PC-3 (cell line): Measurements from ENCODE around the gene EPG5. TPM values are rescaled to one million over a fixed set of nuclear protein-coding genes. Genes with fewer than 3 reads are reported as not detected.

Experiments
- ATAC-seq: fragments of 200-7000 bp; cut with Tn5 transposase; 2 replicates; pipeline ENCODE4 v1.9.1; 2020; ENCODE audit warnings: mild to moderate bottlenecking, moderate library complexity
- BruUV-seq: library from RNA; stranded (reverse); fragments of 400-500 nt; replicated peaks from 2 replicates; lab custom pipeline; 2021; lab: Mats Ljungman, UMichigan
- CTCF ChIA-PET: fragments of 300-600 bp; sonication (Branson Sonifier 250); formaldehyde crosslinking; loops from one replicate; lab custom pipeline; 2022; ENCODE audit warnings: antibody characterized with exemption; lab: Charles Lee
- POLR2A ChIA-PET: fragments of 300-600 bp; sonication (Branson Sonifier 250); formaldehyde crosslinking; loops from one replicate; lab custom pipeline; 2022; ENCODE audit warnings: antibody characterized with exemption; ENCODE audit not compliant: unreplicated experiment; lab: Charles Lee
- DNase-seq: peaks from one replicate; pipeline ENCODE4 v3.0.0-alpha.2; 2015
- H2AFZ ChIP-seq: fragments of 300-600 bp; sonication (generic); 2 replicates; pipeline ENCODE4 v1.6.0; 2016; ENCODE audit warnings: antibody characterized with exemption, low read length
- H3F3A ChIP-seq: fragments of 300-600 bp; sonication (generic); one replicate; pipeline ENCODE4 v1.6.0; 2017; ENCODE audit warnings: antibody characterized with exemption, low read length, control low read depth, mild to moderate bottlenecking; ENCODE audit not compliant: unreplicated experiment
- H3K27ac ChIP-seq: fragments of 300-600 bp; sonication (generic); 2 replicates; pipeline ENCODE4 v1.5.1; 2016; ENCODE audit warnings: mild to moderate bottlenecking, low read length
- H3K27me3 ChIP-seq: fragments of 300-600 bp; sonication (generic); 2 replicates; pipeline ENCODE4 v1.6.1; 2016; ENCODE audit warnings: low read length, mixed read lengths
- H3K36me3 ChIP-seq: fragments of 300-600 bp; sonication (generic); 2 replicates; pipeline ENCODE4 v1.6.1; 2016; ENCODE audit warnings: low read depth, mixed run types, low read length, mixed read lengths
- H3K4me1 ChIP-seq: fragments of 300-600 bp; sonication (generic); 2 replicates; pipeline ENCODE4 v1.5.1; 2016; ENCODE audit warnings: low read length; ENCODE audit not compliant: insufficient read depth
- H3K4me2 ChIP-seq: fragments of 300-600 bp; sonication (generic); 2 replicates; pipeline ENCODE4 v1.6.0; 2016; ENCODE audit warnings: low read length
- H3K4me3 ChIP-seq: fragments of 300-600 bp; sonication (generic); 2 replicates; pipeline ENCODE4 v1.5.1; 2016; ENCODE audit warnings: mild to moderate bottlenecking, low read length, mixed read lengths
- H3K79me2 ChIP-seq: fragments of 300-600 bp; sonication (generic); 2 replicates; pipeline ENCODE4 v1.6.1; 2017; ENCODE audit warnings: low read length, mixed read lengths
- H3K9ac ChIP-seq: fragments of 300-600 bp; sonication (generic); 2 replicates; pipeline ENCODE4 v1.6.0; 2016; ENCODE audit warnings: mild to moderate bottlenecking, low read length
- H3K9me2 ChIP-seq: fragments of 300-600 bp; sonication (generic); replicated peaks from 2 replicates; pipeline ENCODE4 v1.6.1; 2016; ENCODE audit warnings: mixed run types, low read length, mixed read lengths
- H3K9me3 ChIP-seq: fragments of 300-600 bp; sonication (generic); 2 replicates; pipeline ENCODE4 v1.6.1; 2016; ENCODE audit warnings: low read length, mixed read lengths
- H4K20me1 ChIP-seq: fragments of 300-600 bp; sonication (generic); 2 replicates; pipeline ENCODE4 v1.6.1; 2016; ENCODE audit warnings: low read length, mixed read lengths
- CTCF ChIP-seq: fragments of 300-600 bp; sonication (generic); conservative IDR thresholded peaks from 2 replicates; pipeline ENCODE4 v1.5.1; 2017; ENCODE audit warnings: antibody characterized with exemption, low read depth, mild to moderate bottlenecking, low read length
- EZH2 ChIP-seq: fragments of 300-600 bp; sonication (generic); IDR thresholded peaks from one replicate; pipeline ENCODE4 v1.6.1; 2017; ENCODE audit warnings: antibody characterized with exemption, mild to moderate bottlenecking, low read length; ENCODE audit not compliant: unreplicated experiment
- EZH2phosphoT487 ChIP-seq: fragments of 300-600 bp; sonication (generic); IDR thresholded peaks from 2 replicates; pipeline ENCODE4 v1.6.1; 2018; ENCODE audit warnings: mild to moderate bottlenecking, antibody characterized with exemption, low read length, borderline replicate concordance
- intact Hi-C: fragments of 100-400 bp; cut with micrococcal nuclease; formaldehyde crosslinking; loops from 2 replicates; pipeline ENCODE4 v1.9.0; 2023
- total RNA-seq: library from RNA; depleted of rRNA; stranded (reverse); fragments of >200 nt; gene quantifications from 2 replicates; pipeline ENCODE4 v1.2.3, GENCODE V29; 2014

The EPG5 gene
- total RNA-seq, 1 experiment from 2014 or later = 7.1 TPM

- Histone ChIP-seq H3F3A (no peaks in the 10 kb centered on the region), H3K9ac (no peak overlapping the region), H3K9me3 (no peaks in the 10 kb centered on the region), H3K79me2 (no peaks in the 10 kb centered on the region), H3K4me3 (no peak overlapping the region), H3K4me1 (no peaks in the 10 kb centered on the region), H3K4me2 (no peak overlapping the region), H2AFZ (no peak overlapping the region), H3K27me3 (no peaks in the 10 kb centered on the region), H4K20me1 (no peaks in the 10 kb centered on the region), H3K9me2 (no peaks in the 10 kb centered on the region), H3K27ac (no peak overlapping the region), H3K36me3 (no peaks in the 10 kb centered on the region)
- TF ChIP-seq CTCF (no peak), EZH2 (no peak), EZH2phosphoT487 (no peak)
- DNase-seq = no peak
- no peak for ATAC-seq
- intact Hi-C loops = no loop called here
- POLR2A ChIA-PET = no interaction called here
- BruUV-seq = no TSS peak
- CTCF ChIA-PET = no interaction called here
Observed at GRCh38 chr18:46010676-46011075, 43.5 kb upstream of the EPG5 start.

DNA sequence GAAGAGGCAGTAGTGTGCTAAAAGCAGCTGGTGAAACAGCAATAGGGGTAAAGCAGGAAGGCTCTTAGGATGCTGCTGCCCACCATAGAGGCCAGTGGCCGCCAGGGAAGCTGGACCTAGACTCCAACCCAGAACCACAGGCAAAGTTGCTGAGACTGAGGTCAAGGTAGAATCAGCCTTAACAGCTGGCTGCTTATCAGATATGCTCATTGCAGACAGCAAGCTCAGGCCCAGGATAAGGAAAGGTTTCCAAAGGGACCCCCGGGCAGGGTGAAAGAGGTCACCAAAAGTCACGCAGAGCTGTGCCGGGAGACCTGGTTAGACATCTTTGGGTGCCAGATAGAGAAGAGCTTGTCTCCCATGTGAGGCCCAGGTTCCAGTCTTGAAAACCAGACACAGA, 42.9 kb upstream of the EPG5 start:
- DNase-seq (no peak), ATAC-seq (no peak)
- Histone ChIP-seq H3K79me2 (no peaks in the 10 kb centered on the region), H2AFZ (no peak overlapping the region), H3K27ac (no peak overlapping the region), H3K4me3 (no peak overlapping the region), H3K9ac (no peak overlapping the region), H3F3A (no peaks in the 10 kb centered on the region), H4K20me1 (no peaks in the 10 kb centered on the region), H3K36me3 (no peaks in the 10 kb centered on the region), H3K4me1 (no peaks in the 10 kb centered on the region), H3K9me2 (no peaks in the 10 kb centered on the region), H3K27me3 (no peaks in the 10 kb centered on the region), H3K4me2 (no peak overlapping the region), H3K9me3 (no peaks in the 10 kb centered on the region)
- POLR2A ChIA-PET = no interaction called here
- no peak for TF ChIP-seq CTCF
- intact Hi-C loops = no loop called here
- no TSS peak for BruUV-seq
- CTCF ChIA-PET = no interaction called here

DNA sequence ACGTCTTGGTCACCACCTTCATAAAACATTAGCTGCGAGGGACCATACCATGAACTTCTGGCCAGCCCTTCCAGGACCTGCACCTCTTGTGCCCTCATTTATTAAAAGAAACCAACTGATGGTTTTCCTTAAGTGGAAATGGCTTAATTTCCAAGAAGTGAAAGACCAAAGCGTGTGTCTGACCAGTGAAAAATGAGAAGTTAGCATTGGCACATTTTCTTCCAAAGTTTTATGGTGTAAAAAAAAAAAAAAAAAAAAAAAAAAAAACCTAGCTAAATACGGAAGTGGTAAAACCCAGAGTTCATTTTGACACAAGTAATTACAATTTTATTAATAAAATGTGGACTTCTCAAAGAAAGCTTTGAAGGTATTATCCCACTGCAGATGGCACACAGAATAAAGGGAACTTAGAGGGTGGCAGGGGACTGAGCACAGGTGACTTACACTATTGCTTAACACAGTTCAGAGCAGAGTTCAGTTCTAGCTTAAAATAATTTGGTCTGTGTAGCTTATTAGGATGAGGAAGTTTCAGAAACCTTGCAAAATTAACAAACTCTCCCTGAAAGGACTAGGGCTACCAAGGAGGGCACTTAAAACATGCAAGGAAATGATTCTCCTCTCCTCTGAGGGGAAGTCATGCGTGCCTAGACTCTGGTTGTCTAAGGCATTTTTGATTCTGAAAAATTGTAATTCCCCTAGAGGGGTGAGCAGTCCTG, 42.2 kb upstream of the EPG5 start:
- no peak overlapping the region for H3K4me2 ChIP-seq
- TF ChIP-seq CTCF = no peak
- no peak for TF ChIP-seq EZH2
- no peak for TF ChIP-seq EZH2phosphoT487
- no peaks in the 10 kb centered on the region for H3K79me2 ChIP-seq
- H3K9me2 ChIP-seq = no peaks in the 10 kb centered on the region
- no peak overlapping the region for H2AFZ ChIP-seq
- H3F3A ChIP-seq = no peaks in the 10 kb centered on the region
- no peaks in the 10 kb centered on the region for H3K9me3 ChIP-seq
- H3K9ac ChIP-seq = no peak overlapping the region
- H4K20me1 ChIP-seq = no peaks in the 10 kb centered on the region
- intact Hi-C loops = no loop called here
- no peaks in the 10 kb centered on the region for H3K36me3 ChIP-seq
- no peak overlapping the region for H3K4me3 ChIP-seq
- DNase-seq (no peak), ATAC-seq (no peak)
- POLR2A ChIA-PET = interaction anchor here (0.6 kb wide), 2 partner anchors 31 to 150 kb away, joined by 3 to 4 read pairs; no protein-coding TSS in a partner anchor
- H3K4me1 ChIP-seq = no peaks in the 10 kb centered on the region
- no TSS peak for BruUV-seq
- H3K27ac ChIP-seq = no peak overlapping the region
- no peaks in the 10 kb centered on the region for H3K27me3 ChIP-seq
- CTCF ChIA-PET = no interaction called here
